OCI-LY3 (cell line): Measurements from ENCODE around the gene SRP19.

Experiments
- H2AFZ ChIP-seq: fragments of 200-600, 300-600 bp; shearing (Covaris generic); 2 replicates; pipeline ENCODE4 v1.6.0; 2014; ENCODE audit warnings: antibody characterized with exemption, low read depth, low read length
- H3K27ac ChIP-seq: fragments of 200-600, 300-600 bp; sonication (generic); 2 replicates; pipeline ENCODE4 v1.5.1; 2014; ENCODE audit warnings: mild to moderate bottlenecking, low read length, moderate library complexity, mixed read lengths
- H3K27me3 ChIP-seq: fragments of 200-600, 300-600 bp; sonication (generic); 2 replicates; pipeline ENCODE4 v1.6.1; 2014; ENCODE audit warnings: low read depth, low read length, mixed read lengths
- H3K36me3 ChIP-seq: fragments of 200-600, 300-600 bp; sonication (generic); replicated peaks from 2 replicates; pipeline ENCODE3; 2014; ENCODE audit warnings: low read depth, low read length, mixed read lengths
- H3K4me1 ChIP-seq: fragments of 300-600, 200-600 bp; sonication (generic); 2 replicates; pipeline ENCODE4 v1.6.1; 2014; ENCODE audit warnings: low read length, mixed read lengths
- H3K4me2 ChIP-seq: fragments of 200-600, 300-600 bp; sonication (generic); 2 replicates; pipeline ENCODE4 v1.6.1; 2014; ENCODE audit warnings: low read length, mixed read lengths
- H3K4me3 ChIP-seq: fragments of 300-600, 200-600 bp; sonication (generic); 2 replicates; pipeline ENCODE4 v1.5.1; 2014; ENCODE audit warnings: antibody characterized with exemption, mild to moderate bottlenecking, low read length, moderate library complexity
- H3K79me2 ChIP-seq: fragments of 300-600, 200-600 bp; shearing (Covaris generic); 2 replicates; pipeline ENCODE4 v1.6.1; 2014; ENCODE audit warnings: mild to moderate bottlenecking, low read length, mixed read lengths
- H3K9ac ChIP-seq: fragments of 300-600, 200-600 bp; shearing (Covaris generic); 2 replicates; pipeline ENCODE4 v1.6.0; 2014; ENCODE audit warnings: mild to moderate bottlenecking, low read length, moderate library complexity
- H3K9me3 ChIP-seq: fragments of 200-600, 300-600 bp; shearing (Covaris generic); 2 replicates; pipeline ENCODE4 v1.6.1; 2014; ENCODE audit warnings: low read length, mixed read lengths; ENCODE audit not compliant: insufficient read depth
- H4K20me1 ChIP-seq: fragments of 200-600, 300-600 bp; sonication (generic); 2 replicates; pipeline ENCODE4 v1.6.1; 2016; ENCODE audit warnings: low read length, mixed read lengths; ENCODE audit not compliant: insufficient read depth
- CTCF ChIP-seq: fragments of 200-600, 300-600 bp; sonication (generic); IDR thresholded peaks from 2 replicates; pipeline ENCODE4 v1.5.1; 2014; ENCODE audit warnings: antibody characterized with exemption, low read length, low read depth
- EZH2phosphoT487 ChIP-seq: fragments of 200-600 bp; shearing (Covaris generic); IDR thresholded peaks from 2 replicates; pipeline ENCODE4 v1.6.1; 2018; ENCODE audit warnings: antibody characterized with exemption, mixed run types, low read depth

Gene SRP19

GRCh38 chr5:112907166-112907631, 46.1 kb downstream of the SRP19 start:
- H3K79me2 ChIP-seq, result 0 out of 2 replicates have a peak, but pooled peaks cover 10% of the 10 kb centered on the region
- no peak overlapping the region for H2AFZ ChIP-seq
- no peak overlapping the region for H3K4me3 ChIP-seq
- TF ChIP-seq CTCF (no peak), EZH2phosphoT487 (no peak)
- H3K9me3 ChIP-seq, result no peaks in the 10 kb centered on the region
- H3K4me1 ChIP-seq, result peaks cover 34% of the 10 kb centered on the region
- H3K9ac ChIP-seq, result no peak overlapping the region
- peak overlapping the region; percentile 65 for H3K27ac ChIP-seq
- H3K4me2 ChIP-seq, result peak overlapping the region; percentile 43
- H3K27me3 ChIP-seq, result no peaks in the 10 kb centered on the region
- no peaks in the 10 kb centered on the region for H4K20me1 ChIP-seq
- H3K36me3 ChIP-seq, result peaks cover 14% of the 10 kb centered on the region

GRCh38 chr5:112908854-112909253, 47.8 kb downstream of the SRP19 start:
- Histone ChIP-seq H3K36me3 (peaks cover 13% of the 10 kb centered on the region), H3K4me2 (no peak overlapping the region), H3K4me3 (no peak overlapping the region), H3K9me3 (no peaks in the 10 kb centered on the region), H4K20me1 (no peaks in the 10 kb centered on the region), H2AFZ (no peak overlapping the region), H3K27me3 (no peaks in the 10 kb centered on the region), H3K79me2 (peaks cover 14% of the 10 kb centered on the region; the same call in 1 of the 2 replicates), H3K27ac (no peak overlapping the region), H3K9ac (no peak overlapping the region), H3K4me1 (peaks cover 29% of the 10 kb centered on the region)
- TF ChIP-seq EZH2phosphoT487 (no peak), CTCF (no peak)

- Histone ChIP-seq H4K20me1 (no peaks in the 10 kb centered on the region), H3K4me3 (no peak overlapping the region), H3K27me3 (no peaks in the 10 kb centered on the region), H3K36me3 (peaks cover 17% of the 10 kb centered on the region), H3K79me2 (peaks cover 13% of the 10 kb centered on the region; the same call in 1 of the 2 replicates), H3K4me2 (no peak overlapping the region), H3K4me1 (peaks cover 19% of the 10 kb centered on the region), H3K9me3 (no peaks in the 10 kb centered on the region), H2AFZ (no peak overlapping the region), H3K27ac (no peak overlapping the region), H3K9ac (no peak overlapping the region)
- TF ChIP-seq EZH2phosphoT487 (no peak), CTCF (no peak)
These were observed 49.4 kb downstream of the SRP19 start for GRCh38 chr5:112910529-112910928.

- Histone ChIP-seq H4K20me1 (peaks cover 13% of the 10 kb centered on the region; the same call in 1 of the 2 replicates), H3K27me3 (no peaks in the 10 kb centered on the region), H3K4me2 (no peak overlapping the region), H2AFZ (no peak overlapping the region), H3K4me1 (no peaks in the 10 kb centered on the region), H3K79me2 (peaks cover 19% of the 10 kb centered on the region; the same call in 1 of the 2 replicates), H3K9me3 (no peaks in the 10 kb centered on the region), H3K27ac (no peak overlapping the region), H3K9ac (no peak overlapping the region), H3K36me3 (peaks cover 31% of the 10 kb centered on the region), H3K4me3 (no peak overlapping the region)
- no peak for TF ChIP-seq EZH2phosphoT487
- TF ChIP-seq CTCF, result no peak
These were observed 53.5 kb downstream of the SRP19 start for GRCh38 chr5:112914584-112914983.
